SK-N-SH treated with all-trans-retinoic acid at 6 μM for 48 hours (cell line): ENCODE data around the gene IL4I1.
A peak's percentile ranks its signal among the peaks of the same experiment; 100 is the strongest.

ENCODE experiments used
- ATAC-seq: fragments of 200-7000 bp; cut with Tn5 transposase; 3 replicates; pipeline ENCODE4 v1.9.1; 2020; ENCODE audit warnings: mild to moderate bottlenecking, moderate library complexity
- ARNTL ChIP-seq: fragments of 450-650 bp; formaldehyde crosslinking; IDR thresholded peaks from 2 replicates; pipeline ENCODE4 v1.5.0; 2020; ENCODE audit warnings: low read depth, mild to moderate bottlenecking, moderate library complexity, borderline replicate concordance
- BACH2 ChIP-seq: fragments of 250-450 bp; sonication (Bioruptor Pico); IDR thresholded peaks from 2 replicates; pipeline ENCODE4 v1.9.0; 2021; ENCODE audit warnings: mild to moderate bottlenecking, borderline replicate concordance
- ESRRG ChIP-seq: fragments of 250-450 bp; sonication (Bioruptor Pico); IDR thresholded peaks from 2 replicates; pipeline ENCODE4 v1.6.1; 2021; ENCODE audit warnings: mild to moderate bottlenecking
- GLIS3 ChIP-seq: fragments of 250-450 bp; sonication (Bioruptor Pico); IDR thresholded peaks from 2 replicates; pipeline ENCODE4 v1.5.0; 2020; ENCODE audit warnings: mild to moderate bottlenecking, moderate library complexity
- ISL1 ChIP-seq: fragments of 250-450 bp; sonication (Bioruptor Pico); IDR thresholded peaks from 2 replicates; pipeline ENCODE4 v2.1.2; 2022; ENCODE audit warnings: mild to moderate bottlenecking, moderate library complexity
- OSR1 ChIP-seq: fragments of 250-450 bp; sonication (Bioruptor Pico); IDR thresholded peaks from 2 replicates; pipeline ENCODE4 v1.8.0; 2022; ENCODE audit warnings: moderate library complexity, mild to moderate bottlenecking, inconsistent platforms
- PPARA ChIP-seq: fragments of 250-450 bp; sonication (Bioruptor Pico); IDR thresholded peaks from 2 replicates; pipeline ENCODE4 v1.5.0; 2020; ENCODE audit warnings: mild to moderate bottlenecking, borderline replicate concordance
- RARB ChIP-seq: fragments of 250-450 bp; sonication (Bioruptor Pico); IDR thresholded peaks from 2 replicates; pipeline ENCODE4 v1.8.0; 2021; ENCODE audit warnings: mild to moderate bottlenecking, moderate library complexity
- SNAI2 ChIP-seq: fragments of 250-450 bp; sonication (Bioruptor Pico); IDR thresholded peaks from 2 replicates; pipeline ENCODE4 v1.5.0; 2020; ENCODE audit warnings: mild to moderate bottlenecking, moderate library complexity
- TCF4 ChIP-seq: fragments of 250-450 bp; sonication (Bioruptor Pico); IDR thresholded peaks from 2 replicates; pipeline ENCODE4 v1.8.0; 2021; ENCODE audit warnings: mild to moderate bottlenecking, moderate library complexity, borderline replicate concordance
- TOX ChIP-seq: fragments of 250-450 bp; sonication (Bioruptor Pico); IDR thresholded peaks from 2 replicates; pipeline ENCODE4 v1.8.0; 2021; ENCODE audit warnings: mild to moderate bottlenecking, moderate library complexity, borderline replicate concordance
- ZC3H10 ChIP-seq: fragments of 250-450 bp; sonication (Bioruptor Pico); IDR thresholded peaks from 2 replicates; pipeline ENCODE4 v1.5.1; 2021; ENCODE audit warnings: mild to moderate bottlenecking, moderate library complexity
- ZFP30 ChIP-seq: fragments of 450-650 bp; formaldehyde crosslinking; IDR thresholded peaks from 2 replicates; pipeline ENCODE4 v1.5.0; 2022; ENCODE audit warnings: mild to moderate bottlenecking, moderate library complexity
- ZNF565 ChIP-seq: fragments of 450-650 bp; formaldehyde crosslinking; conservative IDR thresholded peaks from 2 replicates; pipeline ENCODE4 v1.5.0; 2020; ENCODE audit warnings: low read depth, mild to moderate bottlenecking, moderate library complexity
- ZNF70 ChIP-seq: fragments of 450-650 bp; formaldehyde crosslinking; IDR thresholded peaks from 2 replicates; pipeline ENCODE4 v1.5.0; 2020; ENCODE audit warnings: mild to moderate bottlenecking, moderate library complexity
- ZNF8 ChIP-seq: fragments of 450-650 bp; formaldehyde crosslinking; IDR thresholded peaks from 2 replicates; pipeline ENCODE4 v1.5.0; 2020; ENCODE audit warnings: mild to moderate bottlenecking, moderate library complexity
- TF ChIP-seq, protein P1 (sequence below): fragments of 250-450 bp; sonication (Bioruptor Pico); IDR thresholded peaks from 2 replicates; pipeline ENCODE4 v1.5.0; 2020; ENCODE audit warnings: mild to moderate bottlenecking, moderate library complexity
- TF ChIP-seq, protein P2 (sequence below): fragments of 250-450 bp; sonication (Bioruptor Pico); IDR thresholded peaks from 2 replicates; pipeline ENCODE4 v1.5.1; 2021; ENCODE audit warnings: mild to moderate bottlenecking, moderate library complexity
- TF ChIP-seq, protein P3 (sequence below): fragments of 250-450 bp; sonication (Bioruptor Pico); IDR thresholded peaks from 2 replicates; pipeline ENCODE4 v1.5.1; 2020; ENCODE audit warnings: low read depth, mild to moderate bottlenecking, moderate library complexity
- TF ChIP-seq, protein P4 (sequence below): fragments of 250-450 bp; sonication (Bioruptor Pico); IDR thresholded peaks from 2 replicates; pipeline ENCODE4 v1.8.0; 2020; ENCODE audit warnings: mild to moderate bottlenecking, moderate library complexity, borderline replicate concordance

IL4I1 gene

DNA sequence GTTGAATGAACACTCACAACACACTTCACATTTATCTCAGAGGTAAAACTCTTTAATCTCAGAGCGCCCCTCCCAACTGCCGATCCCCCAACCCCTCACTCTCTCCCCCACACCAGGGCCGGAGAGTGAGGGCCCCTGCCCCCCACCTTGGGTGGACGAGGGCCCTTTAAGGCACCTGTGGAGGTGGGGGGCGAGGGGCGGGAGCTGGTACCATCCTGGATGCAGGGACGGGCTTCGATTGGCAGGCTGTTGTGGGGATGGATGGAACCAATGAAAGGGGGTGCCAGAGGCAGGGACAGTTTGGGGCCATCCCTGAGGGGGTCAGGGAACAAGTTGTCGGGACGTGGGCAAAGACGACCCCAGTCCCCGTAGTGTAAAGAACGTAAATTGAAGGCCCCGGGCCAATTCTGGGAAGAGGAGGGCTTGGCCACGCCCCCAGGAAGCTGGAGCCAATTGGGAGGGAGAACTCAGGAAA is 27.6 kb downstream of the IL4I1 start:
- peak; percentile 2 for ATAC-seq
- TF ChIP-seq GLIS3 (CRISPR knock-in tag): 0 out of 2 replicates have a peak, but pooled peaks have one; percentile 68
- TF ChIP-seq, protein P1, sequence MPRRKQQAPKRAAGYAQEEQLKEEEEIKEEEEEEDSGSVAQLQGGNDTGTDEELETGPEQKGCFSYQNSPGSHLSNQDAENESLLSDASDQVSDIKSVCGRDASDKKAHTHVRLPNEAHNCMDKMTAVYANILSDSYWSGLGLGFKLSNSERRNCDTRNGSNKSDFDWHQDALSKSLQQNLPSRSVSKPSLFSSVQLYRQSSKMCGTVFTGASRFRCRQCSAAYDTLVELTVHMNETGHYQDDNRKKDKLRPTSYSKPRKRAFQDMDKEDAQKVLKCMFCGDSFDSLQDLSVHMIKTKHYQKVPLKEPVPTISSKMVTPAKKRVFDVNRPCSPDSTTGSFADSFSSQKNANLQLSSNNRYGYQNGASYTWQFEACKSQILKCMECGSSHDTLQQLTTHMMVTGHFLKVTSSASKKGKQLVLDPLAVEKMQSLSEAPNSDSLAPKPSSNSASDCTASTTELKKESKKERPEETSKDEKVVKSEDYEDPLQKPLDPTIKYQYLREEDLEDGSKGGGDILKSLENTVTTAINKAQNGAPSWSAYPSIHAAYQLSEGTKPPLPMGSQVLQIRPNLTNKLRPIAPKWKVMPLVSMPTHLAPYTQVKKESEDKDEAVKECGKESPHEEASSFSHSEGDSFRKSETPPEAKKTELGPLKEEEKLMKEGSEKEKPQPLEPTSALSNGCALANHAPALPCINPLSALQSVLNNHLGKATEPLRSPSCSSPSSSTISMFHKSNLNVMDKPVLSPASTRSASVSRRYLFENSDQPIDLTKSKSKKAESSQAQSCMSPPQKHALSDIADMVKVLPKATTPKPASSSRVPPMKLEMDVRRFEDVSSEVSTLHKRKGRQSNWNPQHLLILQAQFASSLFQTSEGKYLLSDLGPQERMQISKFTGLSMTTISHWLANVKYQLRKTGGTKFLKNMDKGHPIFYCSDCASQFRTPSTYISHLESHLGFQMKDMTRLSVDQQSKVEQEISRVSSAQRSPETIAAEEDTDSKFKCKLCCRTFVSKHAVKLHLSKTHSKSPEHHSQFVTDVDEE (CRISPR knock-in tag): no peak
- no peak for TF ChIP-seq TCF4 (CRISPR knock-in tag)
- no peak for TF ChIP-seq OSR1 (CRISPR knock-in tag)
- TF ChIP-seq BACH2 (CRISPR knock-in tag): no peak

DNA sequence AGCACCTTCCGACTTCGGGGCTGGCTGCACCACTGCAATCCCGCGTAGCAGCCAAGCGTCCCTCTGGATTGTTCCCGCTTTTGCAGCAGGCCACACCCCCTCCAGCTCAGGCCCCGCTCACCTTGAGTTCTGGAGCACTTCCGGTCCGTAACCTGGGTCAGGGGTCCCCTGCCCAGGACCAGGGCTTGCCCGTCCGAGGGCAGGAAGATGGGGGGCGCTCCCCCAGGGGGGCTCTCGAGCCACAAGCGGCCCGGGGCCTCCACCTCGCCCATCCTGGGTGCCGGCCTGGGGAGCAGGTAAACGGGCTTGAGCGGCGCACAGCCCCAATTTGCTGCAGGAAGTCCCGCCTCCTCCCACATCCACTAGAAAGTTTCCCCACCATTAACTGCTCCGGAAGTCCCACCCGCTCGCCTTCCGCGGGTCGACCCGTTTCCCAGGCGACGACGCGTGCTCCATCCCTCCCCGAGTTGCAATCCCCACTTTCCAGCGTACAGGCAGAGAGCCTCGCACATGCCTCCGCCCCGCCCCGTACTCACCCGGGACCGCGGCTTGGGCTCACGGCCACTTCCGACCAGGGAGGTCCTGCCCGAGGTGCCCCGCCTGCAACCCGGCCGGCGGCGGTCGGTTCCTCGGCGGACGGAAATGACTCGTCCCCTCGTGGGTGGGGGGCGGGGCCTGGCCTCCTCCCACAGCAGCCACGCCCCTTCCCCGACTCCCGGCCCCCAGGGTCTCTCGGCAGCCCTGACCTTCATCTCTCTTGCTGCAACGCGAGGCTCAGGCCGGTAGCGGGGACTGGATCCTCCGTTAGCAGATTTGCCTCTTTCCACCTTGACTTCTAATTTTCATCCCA is 29.5 kb downstream of the IL4I1 start, which contains the start of gene PNKP:
TSS of gene PNKP (minus strand) at position 644 of the 850 bp plus-strand sequence. CDS start at position 272, 372 bp downstream.
- peak; percentile 66 for ATAC-seq

More for the DNA sequence above, 29.5 kb downstream of the IL4I1 start, which contains the start of gene PNKP:
- no peak for TF ChIP-seq RARB (CRISPR knock-in tag)
- TF ChIP-seq OSR1 (CRISPR knock-in tag): no peak
- TF ChIP-seq, protein P2, sequence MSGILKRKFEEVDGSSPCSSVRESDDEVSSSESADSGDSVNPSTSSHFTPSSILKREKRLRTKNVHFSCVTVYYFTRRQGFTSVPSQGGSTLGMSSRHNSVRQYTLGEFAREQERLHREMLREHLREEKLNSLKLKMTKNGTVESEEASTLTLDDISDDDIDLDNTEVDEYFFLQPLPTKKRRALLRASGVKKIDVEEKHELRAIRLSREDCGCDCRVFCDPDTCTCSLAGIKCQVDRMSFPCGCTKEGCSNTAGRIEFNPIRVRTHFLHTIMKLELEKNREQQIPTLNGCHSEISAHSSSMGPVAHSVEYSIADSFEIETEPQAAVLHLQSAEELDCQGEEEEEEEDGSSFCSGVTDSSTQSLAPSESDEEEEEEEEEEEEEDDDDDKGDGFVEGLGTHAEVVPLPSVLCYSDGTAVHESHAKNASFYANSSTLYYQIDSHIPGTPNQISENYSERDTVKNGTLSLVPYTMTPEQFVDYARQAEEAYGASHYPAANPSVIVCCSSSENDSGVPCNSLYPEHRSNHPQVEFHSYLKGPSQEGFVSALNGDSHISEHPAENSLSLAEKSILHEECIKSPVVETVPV (CRISPR knock-in tag): no peak
- TF ChIP-seq ZFP30 (CRISPR knock-in tag): no peak
- no peak for TF ChIP-seq PPARA
- TF ChIP-seq, protein P3, sequence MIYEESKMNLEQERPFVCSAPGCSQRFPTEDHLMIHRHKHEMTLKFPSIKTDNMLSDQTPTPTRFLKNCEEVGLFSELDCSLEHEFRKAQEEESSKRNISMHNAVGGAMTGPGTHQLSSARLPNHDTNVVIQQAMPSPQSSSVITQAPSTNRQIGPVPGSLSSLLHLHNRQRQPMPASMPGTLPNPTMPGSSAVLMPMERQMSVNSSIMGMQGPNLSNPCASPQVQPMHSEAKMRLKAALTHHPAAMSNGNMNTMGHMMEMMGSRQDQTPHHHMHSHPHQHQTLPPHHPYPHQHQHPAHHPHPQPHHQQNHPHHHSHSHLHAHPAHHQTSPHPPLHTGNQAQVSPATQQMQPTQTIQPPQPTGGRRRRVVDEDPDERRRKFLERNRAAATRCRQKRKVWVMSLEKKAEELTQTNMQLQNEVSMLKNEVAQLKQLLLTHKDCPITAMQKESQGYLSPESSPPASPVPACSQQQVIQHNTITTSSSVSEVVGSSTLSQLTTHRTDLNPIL (CRISPR knock-in tag): no peak
- TF ChIP-seq SNAI2: no peak
- TF ChIP-seq, protein P1 (CRISPR knock-in tag): no peak
- no peak for TF ChIP-seq ZNF8 (CRISPR knock-in tag)
- TF ChIP-seq ARNTL (CRISPR knock-in tag): no peak
- TF ChIP-seq, protein P4, sequence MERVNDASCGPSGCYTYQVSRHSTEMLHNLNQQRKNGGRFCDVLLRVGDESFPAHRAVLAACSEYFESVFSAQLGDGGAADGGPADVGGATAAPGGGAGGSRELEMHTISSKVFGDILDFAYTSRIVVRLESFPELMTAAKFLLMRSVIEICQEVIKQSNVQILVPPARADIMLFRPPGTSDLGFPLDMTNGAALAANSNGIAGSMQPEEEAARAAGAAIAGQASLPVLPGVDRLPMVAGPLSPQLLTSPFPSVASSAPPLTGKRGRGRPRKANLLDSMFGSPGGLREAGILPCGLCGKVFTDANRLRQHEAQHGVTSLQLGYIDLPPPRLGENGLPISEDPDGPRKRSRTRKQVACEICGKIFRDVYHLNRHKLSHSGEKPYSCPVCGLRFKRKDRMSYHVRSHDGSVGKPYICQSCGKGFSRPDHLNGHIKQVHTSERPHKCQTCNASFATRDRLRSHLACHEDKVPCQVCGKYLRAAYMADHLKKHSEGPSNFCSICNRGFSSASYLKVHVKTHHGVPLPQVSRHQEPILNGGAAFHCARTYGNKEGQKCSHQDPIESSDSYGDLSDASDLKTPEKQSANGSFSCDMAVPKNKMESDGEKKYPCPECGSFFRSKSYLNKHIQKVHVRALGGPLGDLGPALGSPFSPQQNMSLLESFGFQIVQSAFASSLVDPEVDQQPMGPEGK: no peak
- no peak for TF ChIP-seq ESRRG (CRISPR knock-in tag)
- no peak for TF ChIP-seq ZNF565 (CRISPR knock-in tag)
- no peak for TF ChIP-seq ISL1 (CRISPR knock-in tag)
- no peak for TF ChIP-seq TCF4 (CRISPR knock-in tag)
- no peak for TF ChIP-seq ZC3H10 (CRISPR knock-in tag)
- no peak for TF ChIP-seq TOX (CRISPR knock-in tag)
- no peak for TF ChIP-seq GLIS3 (CRISPR knock-in tag)
- no peak for TF ChIP-seq BACH2 (CRISPR knock-in tag)
- TF ChIP-seq ZNF70 (CRISPR knock-in tag): no peak
